Dermis blood vessel endothelial cell (primary cell): ENCODE data around the gene UBR4. TPM values are rescaled to one million over a fixed set of nuclear protein-coding genes. Genes with fewer than 3 reads are reported as not detected.

ENCODE experiments used
- DNase-seq: peaks from one replicate; pipeline ENCODE4 v3.0.0; 2010
- total RNA-seq: library from RNA; depleted of rRNA; stranded (reverse); fragments of >200 nt; gene quantifications from 2 replicates; pipeline ENCODE4 v1.2.3, GENCODE V29; 2014

Gene UBR4
- total RNA-seq, 1 donor from 2014 or later: 95.1 TPM

DNA sequence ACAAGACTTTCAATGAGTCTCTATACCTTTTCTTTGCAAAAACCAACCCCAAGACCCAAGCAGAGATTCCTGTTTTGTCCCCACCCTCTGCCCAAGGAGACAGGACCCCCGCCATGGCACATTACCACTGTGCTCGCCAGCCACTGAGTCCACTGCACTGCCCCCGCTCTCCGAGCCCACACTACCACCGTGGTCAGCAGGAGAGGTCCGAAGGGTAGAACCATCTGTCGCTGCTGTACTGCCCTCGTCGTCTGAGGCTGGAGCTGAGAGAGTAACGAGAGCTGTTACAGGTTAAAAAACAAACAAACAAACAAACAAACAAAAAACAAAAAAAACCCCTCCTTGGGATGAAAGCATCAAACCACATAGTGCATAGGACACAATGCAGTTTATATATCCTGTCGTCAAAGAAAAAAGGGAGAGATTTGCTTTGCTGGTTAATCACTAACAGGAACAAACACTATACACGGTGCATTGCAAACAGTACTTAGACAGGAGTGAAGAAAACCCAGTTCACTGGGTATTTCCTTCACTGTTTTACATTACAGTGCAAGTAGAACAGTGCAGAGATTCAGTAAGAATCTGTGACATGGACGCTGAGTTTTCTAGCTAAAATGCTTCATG is 71.0 kb downstream of the UBR4 start:
- no peak for DNase-seq

DNA sequence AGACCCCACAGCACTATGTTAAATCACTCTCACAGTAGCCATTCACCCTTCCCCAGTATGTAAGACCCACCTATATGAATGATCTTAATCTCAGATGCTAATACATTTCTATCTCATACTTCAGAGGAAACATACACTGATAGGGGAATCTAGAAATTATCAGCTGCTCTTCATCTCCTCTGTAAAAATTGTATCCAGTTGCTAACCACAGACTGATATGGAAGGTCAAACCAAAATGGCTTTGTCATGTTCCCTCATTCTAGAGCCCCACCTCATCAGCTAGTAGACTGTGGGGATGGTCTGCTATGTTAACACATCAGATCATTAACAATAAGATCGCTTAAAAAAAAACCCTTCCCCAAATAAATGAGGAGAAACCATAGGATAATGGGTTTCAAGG is 71.7 kb downstream of the UBR4 start:
- DNase-seq: no peak

DNA sequence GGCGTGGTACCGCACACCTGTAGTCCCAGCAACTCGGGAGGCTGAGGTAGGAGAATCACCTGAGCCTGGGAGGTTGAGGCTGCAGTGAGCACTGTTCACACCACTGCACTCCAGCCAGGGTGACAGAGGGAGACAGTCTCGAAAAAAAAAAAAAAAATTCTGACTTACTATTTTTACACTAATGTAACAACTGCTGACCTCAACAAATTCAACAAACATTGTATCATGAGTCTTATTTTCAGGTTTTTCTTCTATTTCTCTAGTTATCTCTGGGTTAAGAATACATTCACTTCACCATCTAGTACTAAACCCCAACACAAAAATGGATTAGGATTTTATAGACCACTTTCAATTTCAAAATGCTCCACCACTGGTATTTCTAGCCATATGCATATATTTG is 72.9 kb downstream of the UBR4 start:
- DNase-seq: no peak

DNA sequence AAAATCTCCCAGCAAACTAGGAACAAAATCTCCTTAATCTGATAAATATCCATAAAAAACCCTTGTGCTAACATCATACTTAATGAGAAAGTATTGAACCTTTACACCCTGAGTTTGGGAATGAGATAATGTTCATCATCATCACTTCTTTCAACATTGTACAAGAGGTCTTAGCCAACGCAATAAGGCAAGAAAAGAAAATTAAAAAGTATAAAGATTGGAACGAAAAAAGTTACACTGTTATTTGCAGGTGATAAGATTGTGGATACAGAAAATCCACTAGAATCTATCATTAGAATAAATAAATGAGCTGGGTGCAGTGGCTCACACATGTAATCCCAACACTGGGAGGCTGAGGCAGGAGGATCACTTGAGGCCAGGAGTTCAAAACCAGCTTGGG is 76.7 kb downstream of the UBR4 start:
- DNase-seq: no peak

DNA sequence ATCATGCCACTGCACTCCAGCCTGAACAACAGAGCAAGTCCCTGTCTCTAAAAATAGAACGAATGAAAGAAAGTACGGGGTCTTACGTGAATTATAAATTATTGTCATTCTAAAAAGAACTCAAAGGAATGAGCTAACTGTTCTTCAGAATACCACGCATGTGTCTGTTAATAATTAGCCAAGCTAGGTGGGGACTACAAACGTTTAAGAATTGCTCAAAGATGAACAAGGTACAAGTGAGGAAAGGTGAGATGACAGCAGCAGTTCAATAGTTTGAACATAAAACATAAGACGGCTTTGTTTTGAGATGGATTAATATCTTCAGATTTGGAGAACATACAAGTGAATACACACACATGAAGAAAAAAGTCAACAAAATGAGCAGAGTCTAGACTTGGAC is 79.6 kb downstream of the UBR4 start:
- no peak for DNase-seq

DNA sequence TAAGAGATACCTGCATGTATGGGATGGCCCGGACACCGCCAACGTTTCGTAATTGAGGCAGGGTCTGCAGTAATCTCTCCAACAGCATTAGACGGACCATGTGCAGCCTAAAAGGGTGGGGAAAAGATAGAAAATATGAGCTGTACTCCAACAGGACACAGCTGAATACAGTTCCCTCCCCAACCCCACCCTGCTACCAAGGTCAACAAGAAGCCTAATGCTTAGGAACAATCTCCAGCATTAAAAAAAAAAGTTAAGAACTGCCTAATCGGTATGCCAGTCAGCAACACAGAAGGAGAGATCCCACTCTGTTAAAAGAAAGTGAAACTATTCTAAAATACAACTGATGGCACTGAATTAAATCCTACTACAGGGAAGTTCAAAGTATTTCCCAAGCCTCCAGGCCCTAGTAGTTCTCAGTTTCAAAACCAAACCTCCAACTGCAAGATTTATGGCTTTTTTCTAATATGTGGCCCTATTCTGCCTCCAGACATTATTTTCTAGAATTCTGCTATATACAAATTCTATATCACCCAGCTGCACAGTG is 81.0 kb downstream of the UBR4 start:
- no peak for DNase-seq

DNA sequence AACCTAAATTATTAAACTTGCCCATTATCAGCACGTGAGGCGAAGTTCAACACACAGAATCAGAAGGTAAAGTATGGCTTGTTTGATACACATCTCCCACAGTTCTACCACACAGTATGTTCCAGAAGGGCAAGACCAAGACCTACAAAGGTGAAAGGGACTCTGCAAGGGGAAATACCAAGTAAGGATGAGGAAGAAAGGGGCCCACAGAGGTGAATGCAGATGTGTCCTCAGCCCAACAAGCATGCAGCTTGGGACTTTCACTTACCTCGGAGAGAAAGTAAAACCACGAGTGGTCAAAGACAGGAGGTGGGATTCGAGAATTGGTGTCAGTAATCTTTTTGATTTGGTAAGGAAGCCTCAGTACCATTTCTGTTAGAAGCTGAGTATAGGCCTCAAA is 85.8 kb downstream of the UBR4 start:
- DNase-seq: no peak

DNA sequence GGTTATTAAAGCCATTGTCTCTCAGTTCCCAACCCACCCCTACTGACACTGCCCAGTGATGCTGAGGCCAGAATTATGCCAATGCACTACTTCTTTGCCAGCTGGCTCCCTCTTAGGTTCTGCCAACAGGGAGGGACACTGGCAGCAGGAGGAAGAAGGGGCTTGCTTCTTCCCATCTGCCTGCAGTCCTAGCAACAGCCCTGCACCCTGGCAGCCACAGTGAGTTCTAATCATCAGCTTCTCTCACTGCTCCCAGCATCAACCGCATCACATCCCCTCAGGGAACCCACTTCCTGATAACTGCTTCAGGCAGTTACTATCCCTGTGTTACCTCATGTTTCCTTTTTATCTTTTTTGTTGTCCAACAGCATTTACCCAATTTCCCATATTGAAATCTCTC is 86.2 kb downstream of the UBR4 start:
- DNase-seq: no peak

DNA sequence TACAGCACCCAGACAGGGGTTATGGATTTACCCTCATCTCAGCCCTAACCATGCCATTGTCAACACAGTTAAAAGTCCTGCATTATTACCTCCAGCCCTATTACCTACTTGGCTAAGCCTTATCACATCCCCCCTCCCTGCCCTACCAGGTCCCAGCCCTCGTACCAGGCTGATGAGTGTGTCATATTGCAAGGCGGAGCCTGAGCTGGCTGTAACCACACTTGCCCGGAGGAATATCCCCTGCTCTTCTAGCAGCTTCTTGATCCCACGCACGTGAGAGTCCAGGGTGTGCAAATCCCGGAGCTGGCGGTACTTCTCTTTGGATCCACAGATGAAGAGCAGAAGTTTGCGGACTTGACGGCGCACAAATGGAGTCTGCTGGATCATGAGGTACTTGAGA is 87.4 kb downstream of the UBR4 start:
- no peak for DNase-seq

DNA sequence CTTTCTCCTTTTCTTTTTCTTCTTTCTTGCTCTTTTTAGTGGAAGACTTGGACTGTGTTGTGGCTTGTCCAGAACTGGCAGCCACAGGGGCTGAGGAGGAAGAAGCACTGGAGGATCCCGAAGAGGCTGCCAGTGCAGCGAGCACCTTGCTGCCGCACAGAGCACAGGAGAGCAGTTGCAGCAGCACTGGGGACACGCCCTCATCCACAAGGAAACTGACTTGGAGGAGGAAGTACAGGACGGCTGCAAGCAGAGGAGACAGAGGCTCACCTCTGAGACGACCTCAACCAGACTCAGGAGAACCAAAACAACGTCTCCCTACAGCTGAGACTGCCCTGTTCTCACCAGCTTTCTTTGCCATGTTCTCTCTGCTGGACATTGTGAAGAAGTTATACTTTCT is 88.9 kb downstream of the UBR4 start:
- DNase-seq: no peak

DNA sequence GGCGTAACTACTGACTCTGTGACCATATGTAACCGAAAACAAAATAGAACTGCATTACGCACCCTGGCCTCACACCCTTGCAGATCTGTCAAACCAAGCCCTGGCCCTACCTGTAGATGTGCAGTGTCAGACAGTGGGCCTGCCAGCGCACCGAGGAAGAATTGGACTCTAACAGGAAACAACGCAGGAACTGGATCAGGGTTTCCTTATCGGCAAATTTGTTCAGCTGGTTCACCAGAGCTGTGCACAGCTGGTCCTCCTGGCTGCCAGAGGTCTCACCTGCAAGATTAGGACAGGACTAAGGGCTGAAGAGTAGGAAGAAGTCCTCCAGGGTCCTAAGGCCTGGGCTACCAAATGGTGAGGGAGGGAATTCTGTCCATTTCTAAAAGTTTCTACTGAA is 90.0 kb downstream of the UBR4 start:
- no peak for DNase-seq

DNA sequence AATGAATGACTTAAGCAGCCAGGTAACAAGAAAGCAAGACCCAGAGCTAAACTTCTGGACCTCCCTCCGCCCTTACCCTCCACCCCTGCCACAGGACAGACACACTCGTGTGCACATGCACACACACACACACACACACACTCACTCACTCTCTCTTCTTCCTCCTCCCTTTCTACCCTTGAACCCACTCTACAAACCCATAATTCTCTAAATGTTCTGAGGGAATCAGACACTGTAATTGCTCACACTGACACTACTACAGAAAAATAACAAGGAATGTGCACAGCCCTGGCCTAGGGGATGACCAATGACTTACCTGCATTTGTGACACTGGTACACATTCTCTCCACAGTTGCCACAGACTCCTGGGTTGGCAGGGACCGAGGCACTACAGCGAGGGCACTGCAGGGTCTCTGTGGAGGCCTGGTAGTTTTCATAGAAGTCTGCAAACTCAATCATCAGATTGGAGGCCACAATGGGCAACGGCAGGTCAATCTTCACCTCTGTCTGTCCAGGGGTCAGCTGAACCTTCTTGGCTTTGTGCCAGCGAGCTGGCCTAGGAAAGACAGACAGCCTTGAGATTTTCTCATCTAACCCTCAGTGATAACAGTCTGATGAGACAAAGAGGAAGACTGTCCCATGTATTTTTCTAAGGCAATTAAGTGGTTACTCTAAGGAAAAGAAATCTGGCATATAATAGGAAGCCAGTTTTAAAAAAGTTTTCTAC is 94.8 kb downstream of the UBR4 start:
- DNase-seq: no peak

DNA sequence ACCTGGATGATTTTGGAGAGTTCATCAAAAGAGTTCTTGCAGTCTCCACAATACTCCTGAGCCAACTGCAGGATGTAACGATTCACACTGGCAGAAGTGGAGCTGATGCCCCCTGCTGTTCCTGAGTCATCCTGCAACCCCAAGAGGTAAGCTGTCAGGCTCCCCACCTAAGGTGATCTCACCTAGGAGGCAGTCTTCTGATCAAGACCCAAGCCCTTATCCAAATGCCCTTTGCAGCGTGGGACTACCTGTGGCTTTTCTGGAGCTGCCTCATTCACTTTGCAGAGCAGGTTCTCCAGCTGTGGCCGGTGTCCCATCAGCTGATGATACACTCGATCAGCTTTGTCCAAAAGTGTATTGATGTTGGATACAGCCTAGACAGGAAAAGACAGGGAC is 96.4 kb downstream of the UBR4 start:
- DNase-seq: peak; percentile 70

DNA sequence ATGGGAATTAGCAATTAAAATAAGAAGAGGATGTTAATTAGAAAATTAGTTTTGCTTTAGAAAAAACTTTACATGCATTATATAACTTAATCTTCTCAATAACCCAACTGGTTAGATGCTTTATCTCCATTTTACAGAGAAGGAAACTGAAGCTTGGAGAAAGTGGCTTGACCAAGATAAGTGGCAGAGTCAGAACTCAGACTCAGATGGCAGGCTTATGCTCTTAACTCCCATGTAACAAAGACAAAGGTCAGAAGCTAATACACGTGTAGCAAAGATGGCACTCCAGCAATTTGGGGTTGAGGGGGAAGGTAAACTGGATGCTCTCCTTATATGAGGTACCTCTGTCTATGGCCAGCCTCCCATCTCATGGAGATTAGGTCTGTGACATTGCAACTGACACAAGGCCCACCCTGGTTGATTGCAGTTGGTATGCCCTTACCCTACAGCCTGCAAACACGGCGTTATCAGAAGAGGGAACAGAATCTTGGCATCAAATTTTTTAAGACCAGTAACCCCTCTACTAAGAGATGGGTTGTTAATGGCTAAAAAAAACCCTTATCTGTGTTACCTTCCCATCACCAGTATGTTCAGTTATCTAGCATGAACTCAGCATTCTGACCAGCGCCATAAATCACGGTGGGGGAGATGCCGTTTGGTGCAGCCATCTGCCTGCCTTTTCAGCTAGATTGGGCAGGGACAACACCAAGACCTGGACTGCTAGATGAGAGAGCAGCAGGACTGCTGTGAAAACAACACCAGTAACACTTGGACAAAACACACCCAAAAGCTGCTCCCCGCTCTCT is 97.0 kb downstream of the UBR4 start:
- DNase-seq: no peak

DNA sequence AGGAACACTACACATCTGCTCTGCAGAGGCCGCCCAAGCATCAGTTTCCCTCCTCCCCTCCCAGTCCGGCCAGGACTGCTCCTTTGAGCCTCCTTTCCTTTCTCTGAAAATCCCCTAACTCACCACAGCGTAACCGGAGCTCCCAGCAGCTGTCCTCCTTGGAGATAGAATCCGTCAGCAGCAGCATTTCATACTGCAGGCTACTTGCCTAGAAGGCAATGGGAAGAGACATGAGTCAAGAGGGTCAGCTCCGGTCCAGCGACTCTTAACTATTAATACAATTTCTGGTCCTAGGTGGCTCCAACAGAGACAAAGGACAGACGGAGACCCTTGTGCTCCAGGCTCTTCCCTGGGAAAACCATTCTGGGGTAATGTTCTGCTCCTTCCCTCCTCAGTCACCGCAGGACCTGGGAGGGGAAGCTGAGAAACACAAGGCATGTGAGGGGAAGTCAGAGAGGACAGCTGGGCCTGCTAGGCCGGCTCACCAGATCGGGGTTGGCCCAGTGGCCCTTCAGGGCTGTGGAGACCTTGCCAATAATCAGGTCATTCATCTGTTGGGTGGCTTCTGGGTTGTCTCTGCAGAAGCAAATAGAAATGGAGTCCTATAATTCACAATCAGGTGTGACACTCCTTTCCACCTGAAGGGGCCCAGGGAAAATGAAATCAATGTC is 99.7 kb downstream of the UBR4 start:
- no peak for DNase-seq

DNA sequence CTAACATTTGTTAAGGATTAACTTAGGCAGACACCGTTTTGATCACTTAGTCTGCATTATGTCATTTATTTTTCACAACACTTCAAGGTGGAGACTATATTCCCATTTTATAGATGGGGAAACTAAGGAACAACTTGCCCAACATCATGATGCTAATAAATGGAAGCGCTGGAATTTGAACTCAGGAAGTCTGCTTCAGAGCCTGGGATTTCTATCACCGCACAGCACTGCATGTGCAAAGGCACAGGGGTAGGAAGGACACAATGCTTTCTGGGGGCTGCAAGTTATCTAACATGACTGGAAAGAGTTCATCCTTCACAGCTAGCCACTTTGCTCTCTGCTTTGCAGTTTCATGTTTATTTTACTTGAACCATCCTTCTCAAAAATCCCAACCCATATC is 100.5 kb downstream of the UBR4 start:
- DNase-seq: no peak

DNA sequence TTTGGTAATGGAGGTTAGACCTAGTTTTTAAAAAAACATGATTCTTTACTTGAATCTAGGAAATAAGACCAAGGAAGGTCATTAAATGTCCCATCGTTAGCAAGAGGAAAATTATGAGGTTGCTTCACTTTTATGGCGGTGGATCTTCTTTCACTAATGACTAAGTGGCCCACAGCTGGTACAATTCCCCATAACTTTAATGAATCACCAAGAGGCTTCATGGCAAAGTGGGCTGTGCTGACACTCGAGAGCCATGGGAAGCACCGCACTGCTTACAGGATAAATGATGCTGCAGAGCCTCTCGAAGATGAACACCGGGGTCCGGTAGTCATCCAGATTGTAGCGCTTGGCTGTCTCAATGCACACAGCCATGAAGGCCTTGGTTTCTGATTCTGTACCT is 108.8 kb downstream of the UBR4 start:
- DNase-seq: no peak

DNA sequence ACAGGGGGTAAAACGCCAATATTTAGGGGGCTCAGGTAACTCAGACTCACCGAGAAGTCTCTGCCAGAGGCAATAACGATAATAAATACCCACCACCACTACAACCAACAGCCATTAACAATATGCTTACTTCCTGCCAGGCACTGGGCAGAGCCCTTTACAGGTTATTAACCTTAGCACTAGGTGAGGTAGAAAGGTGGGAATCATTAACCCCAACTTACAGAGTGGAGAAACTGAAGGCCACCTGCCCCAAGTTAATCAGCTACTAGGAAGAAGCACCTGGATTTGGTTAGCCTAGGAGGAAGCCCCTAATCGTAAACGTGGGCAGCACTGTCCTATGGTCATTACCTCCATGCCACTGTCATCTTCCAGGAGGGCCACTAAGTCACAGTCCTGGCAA is 110.0 kb downstream of the UBR4 start:
- no peak for DNase-seq

DNA sequence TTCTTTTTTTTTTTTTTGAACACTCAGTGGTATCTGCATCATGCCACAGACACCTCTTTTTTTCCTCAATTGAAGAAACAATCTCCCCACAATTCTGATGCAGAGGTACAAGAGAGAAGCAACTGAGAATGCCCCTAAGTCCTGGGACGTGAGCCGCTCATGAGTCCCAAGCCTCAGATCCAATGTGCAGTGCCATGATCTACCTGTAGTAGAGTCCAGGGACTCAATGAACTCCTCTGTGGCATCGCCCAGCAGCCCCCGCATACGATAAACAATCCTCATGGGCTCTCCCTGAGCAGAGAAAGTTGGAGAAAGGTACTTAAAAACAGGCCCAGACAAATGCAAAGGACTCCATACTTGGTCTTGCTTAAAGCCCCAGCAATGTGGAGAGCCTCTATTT is 113.1 kb downstream of the UBR4 start:
- DNase-seq: no peak

DNA sequence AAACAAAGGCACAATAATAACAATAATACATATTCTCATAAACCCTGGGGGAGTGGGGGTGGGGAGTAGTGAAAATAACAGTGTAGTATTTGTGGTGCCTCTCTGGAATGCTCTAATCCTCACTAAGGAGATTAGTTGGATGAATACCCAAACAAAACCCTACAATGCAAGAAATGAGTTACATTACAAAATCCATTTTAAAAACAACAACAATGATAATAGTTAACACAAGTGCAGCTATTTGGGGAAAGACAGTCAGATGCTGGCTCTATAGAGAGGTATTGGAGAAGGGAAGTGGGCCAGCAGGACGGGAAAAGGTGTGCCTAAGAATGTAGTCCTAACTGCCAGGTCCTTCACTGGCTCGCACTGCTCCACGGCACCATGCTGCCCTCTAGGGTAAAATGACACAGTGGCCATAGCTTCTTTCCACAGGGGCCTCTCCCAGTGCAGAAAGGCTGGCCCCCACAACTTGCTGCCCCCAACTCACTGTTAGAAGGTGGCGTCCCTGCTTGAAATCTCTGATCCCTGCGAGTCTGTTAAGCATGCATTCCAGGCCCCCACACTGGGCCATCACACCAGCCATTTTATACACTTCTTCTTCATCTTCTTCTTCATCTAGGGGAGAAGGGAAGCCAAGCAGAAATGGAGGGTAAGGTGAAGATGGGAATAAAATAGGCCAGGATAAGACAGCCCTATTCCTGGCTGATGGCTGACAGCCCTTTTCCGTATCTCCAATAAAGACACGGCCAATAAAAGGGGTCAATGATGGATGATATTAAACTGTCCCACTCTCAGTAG is 113.8 kb downstream of the UBR4 start:
- peak; percentile 75 for DNase-seq

DNA sequence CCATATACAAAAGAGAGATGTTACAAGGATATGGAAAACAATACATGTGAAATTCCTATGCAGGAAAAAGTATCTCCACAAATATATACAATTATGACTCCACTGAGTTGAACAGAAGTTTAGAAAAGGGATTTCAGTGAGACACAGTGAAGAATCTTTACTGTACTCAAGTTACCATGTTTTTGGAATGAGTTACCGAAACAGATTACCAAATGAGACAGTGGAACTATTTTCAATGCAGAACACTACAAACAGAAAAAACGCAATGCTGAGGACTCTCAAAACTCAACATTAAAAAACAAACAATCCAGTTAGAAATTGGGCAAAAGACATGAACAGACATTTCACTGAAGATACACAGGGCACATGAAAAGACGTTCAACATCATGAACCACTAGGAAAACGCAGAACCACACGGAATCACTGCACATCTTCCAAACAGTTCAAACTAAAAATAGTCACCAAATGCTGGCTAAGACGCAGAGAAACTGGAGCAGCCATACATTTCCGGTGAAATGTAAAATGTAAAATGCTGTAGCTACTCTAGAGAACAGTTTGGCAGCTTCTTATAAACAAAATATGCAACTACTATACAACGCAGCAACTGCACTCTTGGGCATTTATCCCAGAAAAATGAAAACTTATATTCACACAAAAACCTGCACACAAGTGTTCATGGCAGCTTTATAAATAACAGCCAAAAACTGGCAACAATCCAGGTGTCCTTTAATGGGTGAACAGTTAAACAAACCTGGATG is 118.7 kb downstream of the UBR4 start:
- DNase-seq: no peak

DNA sequence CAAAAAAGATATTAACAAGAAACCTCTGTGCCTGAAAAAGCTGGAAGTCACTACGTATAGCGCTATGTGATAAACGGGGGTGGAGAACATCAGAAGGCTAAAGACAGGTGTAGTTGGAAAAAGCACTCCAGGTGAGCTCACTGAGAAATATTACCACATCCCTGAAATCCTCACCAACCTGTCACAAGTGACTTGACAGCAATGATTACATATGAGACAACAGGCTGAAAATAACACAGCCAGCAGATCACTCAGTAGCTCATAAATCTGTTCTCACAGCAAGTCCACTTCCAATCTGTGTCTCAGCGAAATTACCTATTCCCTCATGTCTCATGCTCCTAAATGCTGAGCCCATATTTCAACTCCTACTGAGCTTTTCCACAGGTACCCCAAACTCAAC is 120.5 kb downstream of the UBR4 start:
- DNase-seq: no peak
